Measurements from ENCODE around the gene GIT1. TPM values are rescaled to one million over a fixed set of nuclear protein-coding genes. Genes with fewer than 3 reads are reported as not detected.

Gene GIT1
- total RNA-seq, 1 donor from 2014 or later = 108 TPM

DNA sequence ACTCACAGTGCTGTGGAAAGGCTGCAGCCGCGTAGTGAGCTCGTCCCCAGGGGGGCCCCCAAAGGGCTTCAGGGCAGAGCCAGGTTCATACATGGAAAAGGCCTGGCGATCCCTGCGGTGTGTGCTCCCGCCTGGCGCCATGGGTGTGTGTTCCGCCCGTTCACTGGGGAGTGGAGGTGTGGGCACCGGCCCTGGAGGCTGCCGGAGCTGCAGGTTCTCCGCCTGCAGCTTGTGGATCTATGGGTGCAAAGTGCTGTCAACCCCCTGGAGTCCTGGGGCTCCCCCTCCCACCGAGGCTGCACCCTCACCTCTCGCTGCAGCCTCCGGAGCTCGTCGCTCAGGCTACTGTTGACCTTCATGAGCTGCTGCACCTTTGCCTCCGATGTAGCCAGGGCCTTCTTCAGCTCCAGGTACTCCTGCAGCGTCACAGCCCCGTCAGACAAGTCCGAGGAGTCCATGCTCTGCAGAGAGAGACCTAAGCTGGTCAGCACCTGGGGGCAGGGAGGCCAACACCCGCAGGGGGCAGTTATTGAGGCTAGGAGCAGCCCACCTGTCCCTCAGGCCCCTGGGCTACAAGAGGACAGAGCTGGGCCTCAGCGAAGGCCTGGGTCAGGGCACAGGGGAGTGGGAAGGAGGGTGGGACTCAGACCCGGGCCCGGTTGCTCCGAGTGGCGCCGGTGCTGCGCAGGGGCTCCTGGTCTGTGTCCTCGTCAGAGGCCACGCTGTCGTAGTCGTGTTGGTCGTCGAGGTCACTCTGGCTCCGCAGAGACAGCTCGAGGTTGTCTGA, 13.0 kb downstream of the GIT1 start:
- Mint-ChIP-seq H3K4me1 (peaks cover 8% of the 10 kb centered on the region), H3K4me3 (no peak overlapping the region), H3K36me3 (peaks cover 11% of the 10 kb centered on the region), H3K9me3 (no peaks in the 10 kb centered on the region), H3K27me3 (ENCODE audit: low read depth) (no peaks in the 10 kb centered on the region), H3K27ac (no peak overlapping the region)
- no peak for DNase-seq (ENCODE audit: low spot score in 2 of 2, unreplicated experiment in 2 of 2)
- TF ChIP-seq, protein P1, sequence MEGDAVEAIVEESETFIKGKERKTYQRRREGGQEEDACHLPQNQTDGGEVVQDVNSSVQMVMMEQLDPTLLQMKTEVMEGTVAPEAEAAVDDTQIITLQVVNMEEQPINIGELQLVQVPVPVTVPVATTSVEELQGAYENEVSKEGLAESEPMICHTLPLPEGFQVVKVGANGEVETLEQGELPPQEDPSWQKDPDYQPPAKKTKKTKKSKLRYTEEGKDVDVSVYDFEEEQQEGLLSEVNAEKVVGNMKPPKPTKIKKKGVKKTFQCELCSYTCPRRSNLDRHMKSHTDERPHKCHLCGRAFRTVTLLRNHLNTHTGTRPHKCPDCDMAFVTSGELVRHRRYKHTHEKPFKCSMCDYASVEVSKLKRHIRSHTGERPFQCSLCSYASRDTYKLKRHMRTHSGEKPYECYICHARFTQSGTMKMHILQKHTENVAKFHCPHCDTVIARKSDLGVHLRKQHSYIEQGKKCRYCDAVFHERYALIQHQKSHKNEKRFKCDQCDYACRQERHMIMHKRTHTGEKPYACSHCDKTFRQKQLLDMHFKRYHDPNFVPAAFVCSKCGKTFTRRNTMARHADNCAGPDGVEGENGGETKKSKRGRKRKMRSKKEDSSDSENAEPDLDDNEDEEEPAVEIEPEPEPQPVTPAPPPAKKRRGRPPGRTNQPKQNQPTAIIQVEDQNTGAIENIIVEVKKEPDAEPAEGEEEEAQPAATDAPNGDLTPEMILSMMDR (IDR thresholded peaks at IDR 0.05; ENCODE audit: unreplicated experiment) = no peak

GRCh38 chr17:29575511-29576213, 13.8 kb downstream of the GIT1 start:
- TF ChIP-seq, protein P1 (IDR thresholded peaks at IDR 0.05; ENCODE audit: unreplicated experiment) = no peak
- H3K9me3 Mint-ChIP-seq = no peaks in the 10 kb centered on the region
- H3K4me3 Mint-ChIP-seq = no peak overlapping the region
- peaks cover 12% of the 10 kb centered on the region for H3K36me3 Mint-ChIP-seq
- peak in 1 of 2 experiments; percentile 11 for DNase-seq (ENCODE audit: low spot score in 2 of 2, unreplicated experiment in 2 of 2)
- peaks cover 11% of the 10 kb centered on the region for H3K4me1 Mint-ChIP-seq
- H3K27ac Mint-ChIP-seq = no peak overlapping the region
- H3K27me3 Mint-ChIP-seq (ENCODE audit: low read depth) = no peaks in the 10 kb centered on the region

DNA sequence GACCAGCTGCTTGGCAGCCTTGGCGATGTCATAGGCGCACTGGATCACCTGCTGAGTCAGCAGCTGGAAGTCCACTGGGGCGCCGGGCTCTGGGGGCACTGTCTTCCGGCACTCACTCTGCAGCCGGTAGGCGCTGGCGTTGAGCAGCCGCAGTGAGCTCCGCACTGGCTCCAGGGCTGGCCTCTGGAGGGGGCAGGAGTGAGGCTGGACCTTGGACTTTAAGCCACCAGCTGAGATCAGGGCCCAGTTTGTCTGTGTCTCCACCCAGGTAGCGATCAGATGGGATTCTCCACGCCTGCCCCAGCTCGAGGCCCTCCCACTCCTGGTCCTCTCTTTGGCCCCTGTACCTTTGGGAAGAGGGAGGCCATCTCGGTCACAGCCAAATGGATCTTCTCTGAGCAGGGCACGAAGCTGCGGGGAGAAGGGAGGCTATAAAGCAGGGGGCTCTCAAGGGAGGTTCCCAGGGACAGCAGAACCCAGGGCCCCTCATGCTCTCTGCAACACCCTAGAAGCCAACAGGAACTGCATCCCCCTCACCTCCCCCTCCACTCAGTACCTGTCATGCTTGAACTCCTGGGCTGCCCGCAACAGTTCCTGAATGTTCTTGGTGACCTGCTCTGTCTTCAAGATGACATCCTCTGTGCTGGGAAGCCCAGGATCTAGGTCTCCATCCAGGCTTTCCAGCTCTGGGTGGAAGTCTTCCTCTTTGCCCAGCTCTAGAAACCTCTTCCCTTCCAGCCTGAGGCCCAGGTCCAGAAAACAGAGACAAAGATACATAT, 14.5 kb downstream of the GIT1 start:
- H3K27ac Mint-ChIP-seq = no peak overlapping the region
- peaks cover 6% of the 10 kb centered on the region for H3K36me3 Mint-ChIP-seq
- TF ChIP-seq, protein P1 (IDR thresholded peaks at IDR 0.05; ENCODE audit: unreplicated experiment) = no peak
- H3K9me3 Mint-ChIP-seq = no peaks in the 10 kb centered on the region
- no peak overlapping the region for H3K4me3 Mint-ChIP-seq
- H3K4me1 Mint-ChIP-seq = peaks cover 12% of the 10 kb centered on the region
- peak in 1 of 2 experiments; percentile 18 for DNase-seq (ENCODE audit: low spot score in 2 of 2, unreplicated experiment in 2 of 2)
- H3K27me3 Mint-ChIP-seq (ENCODE audit: low read depth) = no peaks in the 10 kb centered on the region

DNA sequence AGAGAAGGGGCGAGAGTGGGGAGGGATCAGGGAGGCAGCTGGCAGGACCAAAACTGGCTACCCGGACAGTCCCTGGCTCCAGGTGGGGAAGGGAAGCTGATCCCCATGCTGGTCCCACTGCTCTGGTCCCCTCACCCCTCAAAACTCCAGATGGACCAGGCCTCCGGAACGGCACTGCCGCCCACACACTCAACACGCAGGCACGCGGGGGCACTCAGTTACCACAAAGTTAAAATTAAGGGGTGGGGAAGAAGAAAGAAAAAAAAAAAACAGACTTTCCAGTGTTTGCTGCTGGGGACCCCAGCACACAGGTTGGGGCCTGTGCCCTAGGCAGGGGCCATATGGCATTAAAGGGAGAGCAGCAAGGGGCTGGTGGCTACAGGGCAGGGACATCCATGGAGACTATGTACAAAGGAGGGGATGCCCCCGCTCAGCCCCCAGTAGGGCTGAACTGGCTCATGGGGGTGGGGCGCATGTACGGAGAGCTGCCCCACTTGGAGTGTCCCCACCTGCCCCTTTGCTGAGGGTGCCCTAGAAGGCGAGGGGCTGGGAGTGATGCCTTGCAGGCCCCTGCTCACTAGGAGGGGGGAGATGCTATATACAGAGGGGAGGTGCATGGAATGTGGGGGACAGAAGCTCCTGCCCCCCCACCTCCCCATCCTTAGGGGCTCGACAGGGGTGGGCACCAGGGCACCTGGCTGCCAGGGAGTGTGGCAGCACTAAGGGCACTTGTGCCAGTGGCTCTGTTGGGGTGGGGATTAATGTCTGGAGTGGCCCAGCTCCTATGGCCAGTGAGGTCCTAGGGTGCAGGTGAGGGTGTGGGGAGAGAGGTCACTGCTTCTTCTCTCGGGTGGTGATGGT, 15.3 kb downstream of the GIT1 start:
- Mint-ChIP-seq H3K36me3 (peaks cover 5% of the 10 kb centered on the region), H3K9me3 (no peaks in the 10 kb centered on the region), H3K4me1 (peaks cover 18% of the 10 kb centered on the region), H3K27me3 (ENCODE audit: low read depth) (no peaks in the 10 kb centered on the region), H3K27ac (no peak overlapping the region), H3K4me3 (no peak overlapping the region)
- TF ChIP-seq, protein P1 (IDR thresholded peaks at IDR 0.05; ENCODE audit: unreplicated experiment) = no peak
- DNase-seq (ENCODE audit: low spot score in 2 of 2, unreplicated experiment in 2 of 2) = no peak

GRCh38 chr17:29573558-29573869, 15.9 kb downstream of the GIT1 start:
- DNase-seq (ENCODE audit: low spot score in 2 of 2, unreplicated experiment in 2 of 2) = peak in 1 of 2 experiments; percentile 18
- no peak overlapping the region for H3K4me3 Mint-ChIP-seq
- no peaks in the 10 kb centered on the region for H3K9me3 Mint-ChIP-seq
- H3K27me3 Mint-ChIP-seq (ENCODE audit: low read depth) = no peaks in the 10 kb centered on the region
- peaks cover 5% of the 10 kb centered on the region for H3K36me3 Mint-ChIP-seq
- H3K4me1 Mint-ChIP-seq = peaks cover 19% of the 10 kb centered on the region
- TF ChIP-seq, protein P1 (IDR thresholded peaks at IDR 0.05; ENCODE audit: unreplicated experiment) = no peak
- peak overlapping the region; percentile 21 for H3K27ac Mint-ChIP-seq
